Measurements from ENCODE around the gene RCN1.
"Not testable (repeated sequence)": the region's sequence is repeated elsewhere in the genome, so short reads cannot be mapped to it uniquely, and the experiment has no call there.

Gene RCN1

GRCh38 chr11:32109592-32109991 is 18.7 kb downstream of the RCN1 start:
- no peak for DNase-seq (ENCODE audit: low spot score)

GRCh38 chr11:32110795-32111194 is 19.9 kb downstream of the RCN1 start:
- FAIRE-seq (no peak), DNase-seq (ENCODE audit: low spot score) (no peak)

More at GRCh38 chr11:32109592-32109991, 18.7 kb downstream of the RCN1 start:
- no peak for FAIRE-seq

GRCh38 chr11:32113200-32113919 is 22.5 kb downstream of the RCN1 start:
- DNase-seq (ENCODE audit: low spot score): no peak
- no peak for FAIRE-seq

- FAIRE-seq (no peak), DNase-seq (ENCODE audit: low spot score) (no peak)
Measured at GRCh38 chr11:32113920-32114203, 23.0 kb downstream of the RCN1 start.

GRCh38 chr11:32115446-32115845 is 24.6 kb downstream of the RCN1 start:
- FAIRE-seq (no peak), DNase-seq (ENCODE audit: low spot score) (no peak)

- FAIRE-seq (no peak), DNase-seq (ENCODE audit: low spot score) (no peak)
Measured at GRCh38 chr11:32116668-32117067, 25.8 kb downstream of the RCN1 start.

- FAIRE-seq: peak; percentile 91
- DNase-seq (ENCODE audit: low spot score): peak; percentile 82
Measured at GRCh38 chr11:32118025-32118974, 27.4 kb downstream of the RCN1 start.

GRCh38 chr11:32119139-32119538 is 28.3 kb downstream of the RCN1 start:
- DNase-seq (ENCODE audit: low spot score); FAIRE-seq: not testable (repeated sequence)

GRCh38 chr11:32121012-32121411 is 30.1 kb downstream of the RCN1 start:
- FAIRE-seq (no peak), DNase-seq (ENCODE audit: low spot score) (no peak)

GRCh38 chr11:32122200-32122599 is 31.3 kb downstream of the RCN1 start:
- no peak for FAIRE-seq
- no peak for DNase-seq (ENCODE audit: low spot score)

GRCh38 chr11:32131321-32131720 is 40.4 kb downstream of the RCN1 start:
- no peak for FAIRE-seq

GRCh38 chr11:32136657-32137056 is 45.8 kb downstream of the RCN1 start:
- peak; percentile 10 for DNase-seq (ENCODE audit: low spot score)
- no peak for FAIRE-seq

More at GRCh38 chr11:32131321-32131720, 40.4 kb downstream of the RCN1 start:
- no peak for DNase-seq (ENCODE audit: low spot score)

GRCh38 chr11:32137263-32137662 is 46.4 kb downstream of the RCN1 start:
- peak; percentile 88 for DNase-seq (ENCODE audit: low spot score)

GRCh38 chr11:32137869-32138268 is 47.0 kb downstream of the RCN1 start:
- FAIRE-seq: no peak
- no peak for DNase-seq (ENCODE audit: low spot score)

More at GRCh38 chr11:32137263-32137662, 46.4 kb downstream of the RCN1 start:
- FAIRE-seq: peak; percentile 85

- DNase-seq (ENCODE audit: low spot score) (no peak), FAIRE-seq (no peak)
Measured at GRCh38 chr11:32138902-32139301, 48.0 kb downstream of the RCN1 start.

GRCh38 chr11:32139896-32140520 is 49.1 kb downstream of the RCN1 start:
- FAIRE-seq (no peak), DNase-seq (ENCODE audit: low spot score) (no peak)

GRCh38 chr11:32141745-32142546 is 51.1 kb downstream of the RCN1 start:
- no peak for FAIRE-seq
- no peak for DNase-seq (ENCODE audit: low spot score)

GRCh38 chr11:32143378-32143777 is 52.5 kb downstream of the RCN1 start:
- no peak for FAIRE-seq
- DNase-seq (ENCODE audit: low spot score): no peak

- DNase-seq (ENCODE audit: low spot score) (no peak), FAIRE-seq (no peak)
Measured at GRCh38 chr11:32145282-32145681, 54.4 kb downstream of the RCN1 start.

GRCh38 chr11:32148895-32149294 is 58.0 kb downstream of the RCN1 start:
- peak; percentile 48 for DNase-seq (ENCODE audit: low spot score)
- FAIRE-seq: no peak

GRCh38 chr11:32149748-32150147 is 58.9 kb downstream of the RCN1 start:
- DNase-seq (ENCODE audit: low spot score): no peak
- FAIRE-seq: no peak
